Caco-2 (cell line): Measurements from ENCODE around the gene CHM. TPM values are rescaled to one million over a fixed set of nuclear protein-coding genes. Genes with fewer than 3 reads are reported as not detected.

ENCODE experiments used
- BruUV-seq: library from RNA; stranded (reverse); fragments of 400-500 nt; replicated peaks from 2 replicates; lab custom pipeline; 2021; lab: Mats Ljungman, UMichigan
- CTCF ChIA-PET: fragments of 300-600 bp; sonication (Branson Sonifier 250); formaldehyde crosslinking; loops from one replicate; lab custom pipeline; 2022; ENCODE audit warnings: antibody characterized with exemption; lab: Charles Lee
- POLR2A ChIA-PET: fragments of 300-600 bp; sonication (Branson Sonifier 250); formaldehyde crosslinking; loops from one replicate; lab custom pipeline; 2022; ENCODE audit warnings: antibody characterized with exemption; lab: Charles Lee
- DNase-seq, 2 experiments: peaks; one replicate each; pipeline versions ENCODE4 v3.0.0 to v3.0.0-alpha.2; 2020 to 2022
- H3K27me3 ChIP-seq: replicated peaks from 2 replicates; pipeline ENCODE4 v1.6.0; 2011; ENCODE audit warnings: low read length; ENCODE audit not compliant: control insufficient read depth, insufficient read depth
- H3K36me3 ChIP-seq: 2 replicates; pipeline ENCODE4 v1.5.1; 2011; ENCODE audit warnings: low read length; ENCODE audit not compliant: control insufficient read depth, insufficient read depth
- H3K4me1 ChIP-seq: fragments of 250-450 bp; sonication (Bioruptor Pico); 2 replicates; pipeline ENCODE4 v1.5.1; 2020; ENCODE audit warnings: mild to moderate bottlenecking
- H3K4me3 ChIP-seq: 2 replicates; pipeline ENCODE4 v1.5.1; 2011; ENCODE audit warnings: low read depth, mild to moderate bottlenecking, control low read depth, low read length
- H3K9me3 ChIP-seq: fragments of 250-450 bp; sonication (Bioruptor Pico); 2 replicates; pipeline ENCODE4 v1.5.1; 2020; ENCODE audit warnings: mild to moderate bottlenecking, moderate library complexity
- H3K27ac Mint-ChIP-seq: one replicate; pipeline ENCODE4 v1.8.0; 2022; ENCODE audit warnings: mixed read lengths; ENCODE audit not compliant: unreplicated experiment
- H3K27me3 Mint-ChIP-seq: one replicate; pipeline ENCODE4 v1.8.0; 2022; ENCODE audit warnings: mixed read lengths; ENCODE audit not compliant: insufficient read depth, unreplicated experiment
- H3K36me3 Mint-ChIP-seq: one replicate; pipeline ENCODE4 v1.8.0; 2022; ENCODE audit warnings: mild to moderate bottlenecking, mixed read lengths; ENCODE audit not compliant: insufficient read depth, unreplicated experiment
- H3K4me1 Mint-ChIP-seq: one replicate; pipeline ENCODE4 v1.8.0; 2022; ENCODE audit warnings: low read depth, mixed read lengths; ENCODE audit not compliant: unreplicated experiment
- H3K4me3 Mint-ChIP-seq: one replicate; pipeline ENCODE4 v1.8.0; 2022; ENCODE audit warnings: mild to moderate bottlenecking, moderate library complexity, mixed read lengths; ENCODE audit not compliant: unreplicated experiment
- H3K9me3 Mint-ChIP-seq: one replicate; pipeline ENCODE4 v1.8.0; 2022; ENCODE audit warnings: mixed read lengths; ENCODE audit not compliant: unreplicated experiment
- CTCF ChIP-seq, 2 experiments: fragments of 200-600 bp in 1 of 2; IDR thresholded peaks; 1 replicate in 1 of 2; 2 replicates in 1 of 2; pipeline versions ENCODE4 v1.5.1 to v1.8.0; 2011 to 2022; ENCODE audit warnings: antibody characterized with exemption in 1 of 2, control low read depth in 1 of 2, inconsistent platforms in 1 of 2, low read depth in 1 of 2, low read length in 1 of 2, mild to moderate bottlenecking in 1 of 2, moderate library complexity in 1 of 2; ENCODE audit not compliant: insufficient read depth in 1 of 2, severe bottlenecking in 1 of 2, unreplicated experiment in 1 of 2
- intact Hi-C: fragments of 100-400 bp; cut with micrococcal nuclease; formaldehyde crosslinking; loops from one replicate; pipeline ENCODE4 v1.10.0; 2022; ENCODE audit not compliant: unreplicated experiment
- total RNA-seq: library from RNA; stranded (reverse); gene quantifications from 2 replicates; pipeline ENCODE4 v1.2.3, GENCODE V29; 2022

CHM gene
- total RNA-seq, 1 experiment from 2014 or later = 24.0 TPM

GRCh38 chrX:85995641-85996040 is 51.7 kb downstream of the CHM start:
- Histone ChIP-seq H3K36me3 (no peaks in the 10 kb centered on the region), H3K27me3 (no peaks in the 10 kb centered on the region), H3K4me3 (no peak overlapping the region), H3K4me1 (no peaks in the 10 kb centered on the region), H3K9me3 (no peaks in the 10 kb centered on the region)
- H3K36me3 Mint-ChIP-seq = no peaks in the 10 kb centered on the region
- H3K4me3 Mint-ChIP-seq = no peak overlapping the region
- TF ChIP-seq CTCF (IDR thresholded peaks at IDR 0.05; ENCODE audit: insufficient read depth in 1 of 2, low read depth in 1 of 2, low read length in 1 of 2, severe bottlenecking in 1 of 2, unreplicated experiment in 1 of 2) = no peak
- DNase-seq = no peak
- ChIA-PET POLR2A (no interaction called here), CTCF (no interaction called here)
- no TSS peak for BruUV-seq
- peaks cover 15% of the 10 kb centered on the region for H3K4me1 Mint-ChIP-seq
- no peak overlapping the region for H3K27ac Mint-ChIP-seq
- no peaks in the 10 kb centered on the region for H3K27me3 Mint-ChIP-seq
- intact Hi-C loops = no loop called here
- H3K9me3 Mint-ChIP-seq = no peaks in the 10 kb centered on the region

- ChIA-PET CTCF (no interaction called here), POLR2A (no interaction called here)
- no peak for DNase-seq
- Histone ChIP-seq H3K27me3 (no peaks in the 10 kb centered on the region), H3K4me1 (no peaks in the 10 kb centered on the region), H3K4me3 (no peak overlapping the region), H3K9me3 (no peaks in the 10 kb centered on the region), H3K36me3 (no peaks in the 10 kb centered on the region)
- Mint-ChIP-seq H3K4me3 (no peak overlapping the region), H3K9me3 (no peaks in the 10 kb centered on the region), H3K4me1 (peaks cover 15% of the 10 kb centered on the region), H3K27me3 (no peaks in the 10 kb centered on the region), H3K36me3 (no peaks in the 10 kb centered on the region), H3K27ac (no peak overlapping the region)
- BruUV-seq = no TSS peak
- no peak for TF ChIP-seq CTCF (IDR thresholded peaks at IDR 0.05; ENCODE audit: insufficient read depth in 1 of 2, low read depth in 1 of 2, low read length in 1 of 2, severe bottlenecking in 1 of 2, unreplicated experiment in 1 of 2)
- intact Hi-C loops = no loop called here
Measured at GRCh38 chrX:85994797-85995196, 52.6 kb downstream of the CHM start.

GRCh38 chrX:85994228-85994627 is 53.1 kb downstream of the CHM start:
- ChIA-PET CTCF (no interaction called here), POLR2A (no interaction called here)
- no peaks in the 10 kb centered on the region for H3K36me3 ChIP-seq
- H3K4me3 ChIP-seq = no peak overlapping the region
- DNase-seq = no peak
- Mint-ChIP-seq H3K27me3 (no peaks in the 10 kb centered on the region), H3K9me3 (no peaks in the 10 kb centered on the region), H3K4me3 (no peak overlapping the region), H3K4me1 (peaks cover 15% of the 10 kb centered on the region), H3K27ac (no peak overlapping the region), H3K36me3 (no peaks in the 10 kb centered on the region)
- no TSS peak for BruUV-seq
- intact Hi-C loops = no loop called here
- TF ChIP-seq CTCF (IDR thresholded peaks at IDR 0.05; ENCODE audit: insufficient read depth in 1 of 2, low read depth in 1 of 2, low read length in 1 of 2, severe bottlenecking in 1 of 2, unreplicated experiment in 1 of 2) = no peak
- no peaks in the 10 kb centered on the region for H3K9me3 ChIP-seq
- no peaks in the 10 kb centered on the region for H3K4me1 ChIP-seq
- no peaks in the 10 kb centered on the region for H3K27me3 ChIP-seq
